Measurements from ENCODE around the gene AVEN. TPM values are rescaled to one million over a fixed set of nuclear protein-coding genes. Genes with fewer than 3 reads are reported as not detected.

The AVEN gene
- total RNA-seq, 1 experiment from 2014 or later: 17.0 TPM

GRCh38 chr15:33980159-33980558, 58.8 kb downstream of the AVEN start:
- ChIA-PET CTCF (no interaction called here), POLR2A (ENCODE audit: low non-redundant PET) (no interaction called here)
- Histone ChIP-seq H3K27ac (ENCODE audit: low read depth, low read length, poor library complexity, severe bottlenecking) (no peak overlapping the region), H3K4me3 (ENCODE audit: low read depth, low read length, poor library complexity, severe bottlenecking) (no peak overlapping the region), H3K27me3 (replicated peaks; ENCODE audit: insufficient read depth, low read depth, low read length, poor library complexity) (no peaks in the 10 kb centered on the region), H3K4me1 (ENCODE audit: insufficient read depth, low read length, poor library complexity, severe bottlenecking) (no peaks in the 10 kb centered on the region), H3K36me3 (ENCODE audit: insufficient read depth, low read length, poor library complexity, severe bottlenecking) (no peaks in the 10 kb centered on the region), H3K9me3 (ENCODE audit: low read depth, low read length, poor library complexity, severe bottlenecking) (no peaks in the 10 kb centered on the region)
- DNase-seq (ENCODE audit: low spot score): no peak
- no TSS peak for BruUV-seq (replicated peaks)
- no peak for TF ChIP-seq EZH2 (IDR thresholded peaks at IDR 0.05; ENCODE audit: borderline replicate concordance, low read depth, low read length, poor library complexity, severe bottlenecking)
- TF ChIP-seq, protein P1, sequence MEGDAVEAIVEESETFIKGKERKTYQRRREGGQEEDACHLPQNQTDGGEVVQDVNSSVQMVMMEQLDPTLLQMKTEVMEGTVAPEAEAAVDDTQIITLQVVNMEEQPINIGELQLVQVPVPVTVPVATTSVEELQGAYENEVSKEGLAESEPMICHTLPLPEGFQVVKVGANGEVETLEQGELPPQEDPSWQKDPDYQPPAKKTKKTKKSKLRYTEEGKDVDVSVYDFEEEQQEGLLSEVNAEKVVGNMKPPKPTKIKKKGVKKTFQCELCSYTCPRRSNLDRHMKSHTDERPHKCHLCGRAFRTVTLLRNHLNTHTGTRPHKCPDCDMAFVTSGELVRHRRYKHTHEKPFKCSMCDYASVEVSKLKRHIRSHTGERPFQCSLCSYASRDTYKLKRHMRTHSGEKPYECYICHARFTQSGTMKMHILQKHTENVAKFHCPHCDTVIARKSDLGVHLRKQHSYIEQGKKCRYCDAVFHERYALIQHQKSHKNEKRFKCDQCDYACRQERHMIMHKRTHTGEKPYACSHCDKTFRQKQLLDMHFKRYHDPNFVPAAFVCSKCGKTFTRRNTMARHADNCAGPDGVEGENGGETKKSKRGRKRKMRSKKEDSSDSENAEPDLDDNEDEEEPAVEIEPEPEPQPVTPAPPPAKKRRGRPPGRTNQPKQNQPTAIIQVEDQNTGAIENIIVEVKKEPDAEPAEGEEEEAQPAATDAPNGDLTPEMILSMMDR (conservative IDR thresholded peaks at IDR 0.05; ENCODE audit: low read depth, low read length): no peak
- intact Hi-C loops (cut with micrococcal nuclease; ENCODE audit: unreplicated experiment): loop anchor here (2.0 to 10.0 kb wide), 2 partner anchors 19 to 215 kb away; no protein-coding TSS in a partner anchor

GRCh38 chr15:33975022-33975565, 63.9 kb downstream of the AVEN start:
- ChIA-PET CTCF (no interaction called here), POLR2A (ENCODE audit: low non-redundant PET) (no interaction called here)
- intact Hi-C loops (cut with micrococcal nuclease; ENCODE audit: unreplicated experiment): no loop called here
- no peak for DNase-seq (ENCODE audit: low spot score)
- no peaks in the 10 kb centered on the region for H3K9me3 ChIP-seq (ENCODE audit: low read depth, low read length, poor library complexity, severe bottlenecking)
- H3K27ac ChIP-seq (ENCODE audit: low read depth, low read length, poor library complexity, severe bottlenecking): no peak overlapping the region
- BruUV-seq (replicated peaks): no TSS peak
- H3K4me1 ChIP-seq (ENCODE audit: insufficient read depth, low read length, poor library complexity, severe bottlenecking): no peaks in the 10 kb centered on the region
- H3K27me3 ChIP-seq (replicated peaks; ENCODE audit: insufficient read depth, low read depth, low read length, poor library complexity): no peaks in the 10 kb centered on the region
- no peak for TF ChIP-seq EZH2 (IDR thresholded peaks at IDR 0.05; ENCODE audit: borderline replicate concordance, low read depth, low read length, poor library complexity, severe bottlenecking)
- TF ChIP-seq, protein P1 (conservative IDR thresholded peaks at IDR 0.05; ENCODE audit: low read depth, low read length): no peak
- no peak overlapping the region for H3K4me3 ChIP-seq (ENCODE audit: low read depth, low read length, poor library complexity, severe bottlenecking)
- H3K36me3 ChIP-seq (ENCODE audit: insufficient read depth, low read length, poor library complexity, severe bottlenecking): no peaks in the 10 kb centered on the region

- no peaks in the 10 kb centered on the region for H3K9me3 ChIP-seq (ENCODE audit: low read depth, low read length, poor library complexity, severe bottlenecking)
- no peaks in the 10 kb centered on the region for H3K4me1 ChIP-seq (ENCODE audit: insufficient read depth, low read length, poor library complexity, severe bottlenecking)
- intact Hi-C loops (cut with micrococcal nuclease; ENCODE audit: unreplicated experiment): no loop called here
- POLR2A ChIA-PET (ENCODE audit: low non-redundant PET): no interaction called here
- BruUV-seq (replicated peaks): no TSS peak
- H3K36me3 ChIP-seq (ENCODE audit: insufficient read depth, low read length, poor library complexity, severe bottlenecking): no peaks in the 10 kb centered on the region
- TF ChIP-seq EZH2 (IDR thresholded peaks at IDR 0.05; ENCODE audit: borderline replicate concordance, low read depth, low read length, poor library complexity, severe bottlenecking): no peak
- TF ChIP-seq, protein P1 (conservative IDR thresholded peaks at IDR 0.05; ENCODE audit: low read depth, low read length): no peak
- H3K27me3 ChIP-seq (replicated peaks; ENCODE audit: insufficient read depth, low read depth, low read length, poor library complexity): no peaks in the 10 kb centered on the region
- no peak overlapping the region for H3K27ac ChIP-seq (ENCODE audit: low read depth, low read length, poor library complexity, severe bottlenecking)
- no peak for DNase-seq (ENCODE audit: low spot score)
- CTCF ChIA-PET: no interaction called here
- H3K4me3 ChIP-seq (ENCODE audit: low read depth, low read length, poor library complexity, severe bottlenecking): no peak overlapping the region
Observed at GRCh38 chr15:33971811-33972210, 67.2 kb downstream of the AVEN start.
